LoVo (cell line): ENCODE measurements around the gene RANBP10.
A peak's percentile ranks its signal among the peaks of the same experiment; 100 is the strongest.
"Not testable (repeated sequence)": the region's sequence is repeated elsewhere in the genome, so short reads cannot be mapped to it uniquely, and the experiment has no call there.

Source experiments
- DNase-seq: peaks from one replicate; pipeline ENCODE4 v3.0.0-alpha.2; 2016; ENCODE audit warnings: low spot score

The RANBP10 gene

DNA sequence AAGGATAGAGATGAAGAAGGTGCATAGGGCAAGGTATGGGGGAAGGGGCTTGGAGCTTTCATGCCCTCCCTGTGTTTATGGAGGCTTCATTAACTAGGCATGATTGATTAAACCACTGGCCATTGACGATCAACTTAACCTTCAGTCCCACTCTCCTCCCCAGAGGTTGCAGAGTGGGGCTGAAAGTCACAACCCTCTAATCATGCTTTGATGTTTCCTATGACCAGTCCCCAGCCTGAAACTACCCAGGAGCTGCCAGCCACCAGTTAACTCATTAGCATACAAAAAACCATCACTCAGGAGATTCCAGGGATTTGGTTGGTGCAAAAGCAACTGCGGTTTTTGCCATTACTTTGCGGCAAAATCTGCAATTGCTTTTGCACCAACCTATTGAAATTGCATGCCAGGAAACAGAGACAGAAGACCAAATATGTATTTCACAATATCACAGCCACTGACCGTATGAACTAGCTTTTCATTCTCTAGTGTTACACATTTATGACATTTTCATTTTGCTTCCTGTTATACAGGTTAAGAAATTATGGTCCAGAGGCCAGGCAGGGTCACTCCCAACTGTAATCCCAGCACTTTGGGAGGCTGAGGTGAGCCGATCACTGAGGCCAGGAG, 92.6 kb downstream of the RANBP10 start:
- no peak for DNase-seq

DNA sequence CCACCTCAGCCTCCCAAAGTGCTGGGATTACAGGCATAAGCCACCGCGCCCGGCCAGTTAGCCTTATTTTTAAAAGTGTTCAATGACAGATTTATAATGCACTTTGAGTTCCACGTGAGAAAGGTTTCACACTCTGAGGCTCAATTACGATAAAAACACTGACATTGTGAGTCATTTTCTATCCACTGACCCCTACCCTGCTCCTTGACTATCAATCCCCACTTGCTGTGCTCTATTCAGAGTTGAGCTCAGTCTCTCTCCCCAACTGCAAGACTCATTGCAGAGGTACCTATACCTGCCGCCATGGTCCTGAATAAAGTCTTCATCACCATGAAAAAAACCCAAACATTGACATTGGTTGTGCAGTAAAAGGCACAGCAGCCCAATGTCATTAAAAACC, 95.8 kb downstream of the RANBP10 start:
- DNase-seq, result no peak

DNA sequence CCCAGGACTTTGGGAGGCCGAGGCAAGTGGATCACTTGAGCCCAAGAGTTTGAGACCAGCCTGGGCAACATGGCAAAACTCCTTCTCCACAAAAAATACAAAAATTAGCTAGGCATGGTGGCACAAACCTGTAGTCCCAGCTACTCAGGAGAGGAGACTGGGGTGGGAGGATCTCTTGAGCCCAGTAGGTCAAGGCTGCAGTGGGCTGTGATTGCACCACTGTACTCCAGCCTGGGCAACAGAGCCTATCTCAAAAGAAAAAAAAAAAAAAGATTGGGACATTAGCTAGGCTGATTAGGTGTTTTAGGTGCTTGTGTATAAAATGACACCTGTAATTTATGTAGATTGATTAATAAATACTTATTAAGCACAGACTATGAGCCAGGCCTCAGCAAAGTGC, 97.3 kb downstream of the RANBP10 start:
- no peak for DNase-seq

DNA sequence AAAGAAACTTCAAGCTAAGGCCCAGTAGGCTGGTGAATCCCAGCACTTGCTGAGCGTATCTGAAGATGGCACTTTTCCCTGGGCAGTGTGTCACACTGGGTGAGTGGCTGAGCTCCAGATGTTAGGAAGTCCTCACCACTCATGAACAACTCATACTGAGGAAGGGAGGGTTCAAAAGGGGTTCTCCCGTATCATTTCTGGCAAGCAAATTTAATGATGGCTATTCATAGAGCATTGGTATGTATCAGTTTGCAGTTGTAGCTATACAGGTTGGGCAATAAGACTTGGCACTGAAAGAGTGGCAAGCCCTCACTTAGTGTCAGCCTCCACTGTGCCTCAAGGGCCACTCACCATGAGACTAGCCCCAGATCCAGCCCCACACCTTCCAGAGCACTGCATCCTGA, 98.0 kb downstream of the RANBP10 start:
- DNase-seq, result no peak

DNA sequence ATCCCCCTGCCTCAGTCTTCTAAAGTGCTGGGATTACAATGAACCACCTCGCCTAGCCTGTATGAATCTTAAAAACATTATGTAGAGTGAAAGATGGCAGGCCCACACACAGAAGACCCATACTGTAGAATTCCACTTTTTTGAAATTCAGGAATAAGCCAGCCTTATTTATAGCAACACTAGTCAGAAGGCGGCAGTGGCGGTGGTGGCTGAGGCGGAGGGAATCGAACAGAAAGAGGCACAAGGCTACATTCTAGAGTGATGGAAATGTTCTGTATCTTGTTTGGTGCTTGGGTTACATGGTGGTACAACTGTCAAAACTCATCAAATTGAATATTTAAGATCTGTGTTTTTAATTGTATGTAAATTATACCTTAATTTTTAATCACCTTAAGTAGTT, 98.6 kb downstream of the RANBP10 start:
- DNase-seq, result no peak

DNA sequence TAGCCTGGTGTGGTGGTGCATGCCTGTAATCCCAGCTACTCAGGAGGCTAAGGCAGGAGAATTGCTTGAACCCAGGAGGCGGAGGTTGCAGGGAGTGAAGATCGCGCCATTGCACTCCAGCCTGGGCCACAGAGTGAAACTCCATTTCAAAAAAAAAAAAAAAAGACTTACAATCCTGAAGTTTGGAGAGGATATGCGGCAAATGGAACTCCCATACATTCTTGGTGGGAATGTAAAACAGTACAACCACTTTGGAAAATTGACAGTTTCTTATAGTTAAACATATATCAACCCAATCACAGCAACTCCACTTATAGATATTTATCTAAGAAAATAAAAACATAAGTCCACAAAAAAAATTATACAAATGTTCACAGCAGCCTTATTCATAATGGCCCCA, 99.2 kb downstream of the RANBP10 start:
- no peak for DNase-seq

DNA sequence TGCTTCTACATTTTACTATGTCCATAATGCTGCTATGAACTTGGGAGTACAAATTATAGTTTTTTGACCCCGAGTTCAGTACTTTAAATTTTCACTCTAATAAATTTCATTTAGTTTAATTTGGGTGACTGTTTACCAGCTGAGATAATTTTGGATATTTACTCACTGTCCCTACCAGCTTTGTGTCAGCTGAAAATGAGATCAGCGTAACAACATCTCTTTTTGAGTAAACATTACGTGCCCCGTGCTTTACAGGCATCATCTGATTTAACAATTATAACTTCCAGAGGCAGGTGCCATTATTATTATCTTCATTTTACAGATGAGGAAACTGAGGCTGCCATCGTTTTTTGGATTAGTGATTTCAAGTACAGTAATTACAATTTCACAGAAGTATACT, 102.2 kb downstream of the RANBP10 start:
- no peak for DNase-seq

DNA sequence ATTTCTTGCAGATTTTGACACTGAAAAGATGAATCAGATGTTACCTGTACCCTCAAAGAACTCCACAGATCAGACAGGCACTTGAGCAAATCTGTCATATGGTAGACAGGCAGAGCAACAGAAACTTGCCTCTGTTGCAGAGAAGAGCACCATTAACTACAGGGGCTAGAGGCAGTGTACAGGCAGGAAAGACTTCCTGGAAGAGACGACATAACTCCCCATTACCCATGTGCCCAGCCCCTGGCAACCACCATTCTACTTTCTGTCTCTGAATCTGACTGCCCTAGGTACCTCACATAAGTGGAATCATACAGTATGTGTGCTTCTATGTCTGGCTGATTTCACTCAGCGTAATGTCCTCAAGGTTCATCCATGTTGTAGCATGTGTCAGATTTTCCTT, 102.7 kb downstream of the RANBP10 start:
- DNase-seq, result no peak

DNA sequence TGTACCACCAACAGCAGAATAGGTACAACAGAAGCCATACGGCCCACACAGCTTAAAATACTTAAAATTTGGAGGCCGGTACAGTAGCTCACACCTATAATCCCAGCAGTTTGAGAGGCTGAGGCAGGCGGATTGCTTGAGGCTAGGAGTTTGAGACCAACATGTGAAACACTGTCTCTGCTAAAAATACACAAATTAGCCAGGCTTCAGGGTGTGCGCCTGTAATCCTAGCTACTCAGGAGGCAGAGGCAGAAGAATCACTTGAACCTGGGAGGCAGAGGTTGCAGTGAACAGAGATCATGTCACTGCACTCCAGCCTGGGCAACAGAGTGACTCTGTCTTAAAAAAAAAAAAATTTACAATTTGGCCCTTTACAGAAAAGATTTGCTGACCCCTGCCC, 104.2 kb downstream of the RANBP10 start:
- no peak for DNase-seq

DNA sequence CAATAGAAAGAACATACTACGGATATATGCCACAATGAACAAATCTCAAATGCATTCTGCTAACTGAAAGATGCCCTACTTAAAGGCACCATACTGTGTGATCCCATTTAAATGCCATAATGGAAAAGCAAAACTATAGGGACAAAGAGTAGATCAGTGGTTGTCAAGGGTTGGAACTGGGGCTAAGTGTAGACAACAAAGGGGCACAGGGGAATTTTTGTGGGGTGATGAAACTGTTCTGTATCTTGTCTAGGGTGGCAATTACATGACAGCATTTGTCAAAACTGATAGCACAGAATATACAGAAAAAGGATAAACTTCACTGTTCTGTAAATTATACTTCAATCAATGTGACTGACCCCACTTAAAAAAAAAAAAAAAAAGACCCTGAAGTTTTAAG, 104.9 kb downstream of the RANBP10 start:
- DNase-seq, result no peak

DNA sequence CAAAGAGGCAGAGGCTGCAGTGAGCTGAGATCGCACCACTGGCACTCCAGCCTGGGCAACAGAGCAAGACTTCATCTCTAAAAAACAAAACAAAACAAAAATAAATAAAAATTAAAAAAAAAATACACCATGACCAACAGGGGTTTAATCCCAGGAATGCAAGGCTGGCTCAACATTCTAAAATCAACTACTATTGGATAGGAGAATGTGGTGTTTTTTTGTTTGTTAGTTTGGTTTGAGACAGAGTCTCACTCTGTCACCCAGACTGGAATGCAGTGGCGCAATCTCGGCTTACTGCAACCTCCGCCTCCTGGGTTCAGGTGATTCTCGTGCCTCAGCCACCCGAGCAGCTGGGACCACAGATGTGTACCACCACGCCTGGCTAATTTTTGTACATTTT, 107.1 kb downstream of the RANBP10 start:
- no peak for DNase-seq

DNA sequence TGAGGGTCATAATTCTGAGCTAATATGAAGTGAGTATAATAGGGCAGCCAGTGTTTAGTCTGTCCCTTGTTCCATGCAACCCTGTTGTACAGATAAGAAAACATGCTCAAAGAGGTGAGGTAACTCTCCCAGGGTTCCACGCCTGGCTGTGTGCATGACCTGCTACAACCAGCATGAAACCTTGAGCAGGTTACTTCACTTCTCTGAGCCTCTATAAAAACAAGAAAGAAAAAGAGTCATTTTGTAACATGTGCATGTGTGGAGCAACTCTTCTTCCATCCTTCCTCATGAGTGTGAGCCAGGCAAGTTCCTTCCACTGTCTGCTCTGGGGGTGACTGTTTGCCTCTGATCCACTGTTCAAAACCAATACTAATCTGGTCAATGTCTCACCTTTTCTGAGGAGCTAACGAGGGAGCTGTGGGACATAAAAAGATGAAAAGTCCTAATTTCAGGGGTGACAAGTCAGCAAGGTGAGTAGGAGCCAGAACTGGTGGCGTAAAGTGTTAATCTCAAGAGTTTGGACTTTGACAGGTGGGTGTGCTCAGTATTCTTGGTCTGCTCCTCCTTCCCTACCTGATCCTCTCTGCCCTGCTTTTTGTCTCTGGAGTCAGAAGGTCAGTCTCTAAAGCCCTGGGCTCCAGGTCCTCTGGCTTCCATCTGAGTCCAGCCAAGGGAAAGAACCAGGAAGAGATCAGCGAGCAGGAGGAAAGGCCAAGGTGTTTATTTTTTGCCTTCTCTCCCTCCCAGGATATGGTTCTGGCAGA, 108.8 kb downstream of the RANBP10 start:
- no peak for DNase-seq

DNA sequence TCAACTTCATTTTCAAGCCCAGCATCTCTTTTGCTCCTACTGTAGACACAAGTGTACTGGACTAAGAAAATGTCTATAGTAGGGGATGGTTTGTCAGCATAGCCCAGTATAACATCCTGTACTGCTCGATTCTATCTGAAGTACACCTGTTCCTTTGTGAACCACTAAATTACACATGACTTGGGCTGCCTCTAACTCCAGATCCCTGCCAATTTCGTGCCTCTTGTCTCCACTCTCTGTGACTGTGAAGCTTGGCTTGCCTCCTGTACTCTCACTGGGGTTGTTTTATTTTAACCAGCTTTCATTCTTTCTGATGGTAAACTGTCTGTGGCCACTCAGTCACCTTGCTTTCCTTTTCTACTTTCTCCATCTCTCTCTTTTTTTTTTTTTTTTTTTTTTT, 111.7 kb downstream of the RANBP10 start:
- DNase-seq, result no peak

DNA sequence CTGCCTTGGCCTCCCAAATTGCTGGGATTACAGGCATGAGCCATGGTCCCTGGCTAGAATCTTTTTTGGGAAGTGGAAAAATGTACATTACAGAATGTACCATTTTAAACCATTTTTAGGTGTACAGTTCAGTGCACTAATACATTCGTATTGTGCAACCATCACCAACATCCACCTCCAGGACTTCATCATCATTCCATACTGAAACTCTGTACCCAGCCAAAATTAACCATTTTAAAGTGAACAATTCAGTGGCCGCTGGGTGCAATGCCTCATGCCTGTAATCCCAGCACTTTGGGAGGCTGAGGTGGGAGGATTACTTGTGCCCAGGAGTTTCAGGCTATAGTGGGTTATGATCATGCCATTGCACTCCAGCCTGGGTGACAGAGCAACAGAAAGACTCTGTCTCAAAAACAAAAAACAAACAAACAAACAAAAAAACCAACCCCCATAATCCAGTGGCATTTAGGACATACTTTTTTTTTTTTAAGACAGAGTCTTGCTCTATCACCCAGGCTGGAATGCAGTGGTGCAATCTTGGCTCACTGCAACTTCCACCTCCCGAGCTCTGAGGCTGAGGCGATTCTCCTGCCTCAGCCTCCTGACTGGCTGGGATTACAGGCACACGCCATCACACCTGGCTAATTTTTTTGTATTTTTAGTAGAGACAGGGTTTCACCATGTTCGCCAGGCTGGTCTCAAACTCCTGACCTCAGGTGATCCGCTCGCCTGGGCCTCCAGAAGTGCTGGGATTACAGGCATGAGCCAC, 112.7 kb downstream of the RANBP10 start:
- DNase-seq, result not testable (repeated sequence)

DNA sequence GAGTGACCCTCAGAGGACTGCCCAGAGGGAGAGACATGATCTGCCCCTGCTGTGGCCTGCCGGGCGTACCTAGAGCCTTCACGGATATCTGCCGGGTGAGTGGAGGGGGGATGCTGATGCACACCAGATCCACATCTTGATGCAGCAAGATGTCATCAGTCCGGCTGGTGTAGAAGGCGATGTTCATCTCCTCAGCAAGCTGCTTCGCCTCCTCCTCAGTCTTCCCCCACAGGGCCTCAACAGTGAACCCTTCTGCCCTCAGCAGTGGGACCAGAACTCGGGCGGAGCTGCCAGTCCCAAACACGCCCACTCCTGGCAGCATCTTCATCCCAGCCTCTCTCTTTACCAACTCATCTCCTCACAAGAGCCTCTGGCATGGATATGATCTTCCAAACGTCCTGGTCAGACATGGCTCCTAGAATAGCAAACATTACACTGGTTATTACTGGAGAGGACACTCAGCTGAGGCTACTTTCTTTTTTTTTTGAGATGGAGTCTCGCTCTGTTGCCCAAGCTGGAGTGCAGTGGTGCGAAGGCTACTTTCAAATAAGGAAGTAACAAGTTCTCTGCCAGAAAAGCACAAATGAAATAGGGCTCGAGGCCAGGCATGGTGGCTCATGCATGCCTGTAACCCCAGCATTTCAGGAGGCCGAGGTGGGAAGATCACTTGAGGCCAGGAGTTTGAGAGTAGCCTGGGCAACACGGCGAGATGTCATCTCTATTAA, 120.8 kb downstream of the RANBP10 start:
- no peak for DNase-seq

DNA sequence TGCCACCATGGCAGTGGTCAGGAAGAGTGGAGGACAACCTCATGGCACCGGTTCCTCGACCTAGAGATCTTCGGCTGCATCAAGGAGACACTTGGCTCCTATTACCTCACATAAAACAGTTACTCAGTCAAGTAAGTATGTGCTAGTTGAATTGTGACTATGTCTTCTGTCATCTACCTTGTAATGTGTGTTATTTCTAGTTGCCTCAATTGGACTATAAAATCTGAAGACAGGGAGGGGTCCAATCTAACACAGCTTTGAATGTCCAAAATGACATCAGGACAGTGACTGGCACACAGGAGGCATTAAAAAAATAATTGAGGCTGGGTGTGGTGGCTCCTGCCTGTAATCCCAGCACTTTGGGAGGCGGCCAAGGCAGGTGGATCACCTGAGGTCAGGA, 122.6 kb downstream of the RANBP10 start:
- peak; percentile 38 for DNase-seq

DNA sequence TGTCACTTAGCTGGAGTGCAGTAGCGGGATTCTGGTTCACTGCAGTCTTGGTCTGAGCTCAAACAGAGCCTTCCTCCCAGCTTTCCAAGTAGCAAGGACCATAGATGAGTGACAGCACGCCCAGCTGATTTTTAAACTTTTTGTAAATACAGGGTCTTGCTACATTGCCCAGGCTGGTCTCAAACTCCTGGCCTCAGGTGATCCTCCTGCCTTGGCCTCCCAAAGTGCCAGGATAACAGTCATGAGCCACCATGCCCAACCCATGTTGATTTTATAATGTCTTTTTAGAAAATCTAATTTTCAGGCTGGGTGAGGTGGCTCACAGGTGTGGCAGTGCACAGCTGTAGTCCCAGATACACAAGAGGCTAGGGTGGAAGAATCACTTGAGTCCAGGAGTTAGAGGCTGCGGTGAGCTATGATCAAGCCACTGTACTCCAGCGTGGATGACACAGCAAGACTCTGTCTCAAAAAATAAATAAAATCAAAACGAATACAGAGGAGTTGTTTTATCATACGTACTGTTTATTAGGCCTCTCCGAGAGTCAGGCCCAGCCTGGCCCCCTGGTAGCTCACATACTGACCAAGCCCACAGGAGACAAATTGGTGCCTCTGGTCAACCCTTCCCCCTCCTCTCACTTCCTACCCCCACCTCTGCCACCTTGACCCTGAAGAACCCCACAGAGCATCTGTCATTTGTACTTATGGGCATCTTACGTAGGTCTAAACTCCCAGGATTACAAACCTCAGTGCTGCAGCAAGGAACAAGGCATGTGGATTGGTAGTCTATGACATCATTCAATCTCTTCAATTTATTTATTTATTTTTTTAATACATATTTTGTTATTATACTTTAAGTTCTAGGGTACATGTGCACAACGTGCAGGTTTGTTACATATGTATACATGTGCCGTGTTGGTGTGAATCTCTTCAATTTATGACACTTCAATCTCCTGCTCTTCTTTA, 126.1 kb downstream of the RANBP10 start:
- DNase-seq, result no peak

DNA sequence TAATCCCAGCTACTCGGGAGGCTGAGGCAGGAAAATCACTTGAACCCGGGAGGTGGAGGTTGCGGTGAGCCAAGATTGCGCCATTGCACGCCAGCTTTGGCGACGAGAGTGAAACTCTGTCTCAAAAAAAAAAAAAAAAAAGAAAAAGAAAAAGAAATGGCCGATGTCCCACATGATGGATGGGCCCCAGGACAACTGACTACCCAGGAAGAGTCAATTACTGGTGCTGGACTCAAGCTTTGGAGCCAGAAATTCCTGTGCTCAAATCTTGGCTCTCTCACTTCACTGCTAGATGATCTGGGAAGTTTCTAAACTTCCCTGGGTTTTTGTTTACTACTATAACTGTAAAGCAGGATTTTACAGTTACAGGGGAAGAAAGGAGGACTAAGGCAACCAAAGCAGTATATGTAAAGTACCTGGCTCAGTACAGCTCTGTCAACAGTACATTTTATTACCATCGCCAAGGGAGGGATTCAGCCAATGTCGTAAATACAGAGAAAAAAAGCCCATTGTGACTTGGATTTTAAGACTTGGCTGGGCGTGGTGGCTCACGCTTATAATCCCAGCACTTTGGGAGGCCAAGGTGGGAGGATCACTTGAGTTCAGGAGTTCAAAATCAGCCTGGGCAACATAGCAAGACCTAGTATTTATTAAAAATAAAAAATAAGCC, 127.9 kb downstream of the RANBP10 start:
- DNase-seq, result no peak

DNA sequence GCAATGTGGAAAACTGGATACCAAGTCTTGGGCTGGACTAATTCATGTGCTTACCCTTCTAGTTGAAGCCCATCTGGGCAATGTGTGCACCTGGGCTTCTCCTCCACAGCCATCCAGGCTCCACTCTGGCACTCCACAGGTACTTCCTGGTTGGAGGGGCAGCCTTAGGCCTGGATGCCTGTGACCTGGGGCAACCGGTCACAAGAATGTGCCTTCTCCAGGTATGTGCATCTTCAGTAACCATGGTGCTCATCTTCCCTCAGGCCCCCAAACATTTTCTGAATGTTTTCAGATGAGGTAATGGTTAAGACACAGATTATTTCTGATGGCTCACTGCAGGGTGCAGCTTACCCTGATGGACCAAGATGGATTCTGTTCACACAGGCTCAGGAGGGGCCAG, 128.6 kb downstream of the RANBP10 start:
- DNase-seq, result no peak

DNA sequence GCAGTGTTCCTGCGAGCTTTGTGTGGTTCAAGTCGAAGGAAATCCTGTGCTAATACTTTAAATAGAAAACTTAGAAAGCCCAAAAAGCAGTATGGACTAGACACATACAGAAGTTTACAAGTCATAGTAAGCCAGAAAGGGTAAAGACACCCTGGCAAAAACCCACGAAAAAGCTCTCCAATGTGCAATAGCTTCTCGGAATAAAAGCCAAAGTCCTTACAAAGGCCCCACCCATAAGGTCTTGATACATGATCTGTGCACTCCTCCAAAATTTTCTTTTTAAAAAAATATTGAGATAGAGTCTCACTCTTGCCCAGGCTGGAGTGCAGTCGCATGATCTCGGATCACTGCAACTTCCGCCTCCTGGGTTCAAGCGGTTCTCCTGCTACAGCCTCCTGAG, 129.4 kb downstream of the RANBP10 start:
- no peak for DNase-seq

DNA sequence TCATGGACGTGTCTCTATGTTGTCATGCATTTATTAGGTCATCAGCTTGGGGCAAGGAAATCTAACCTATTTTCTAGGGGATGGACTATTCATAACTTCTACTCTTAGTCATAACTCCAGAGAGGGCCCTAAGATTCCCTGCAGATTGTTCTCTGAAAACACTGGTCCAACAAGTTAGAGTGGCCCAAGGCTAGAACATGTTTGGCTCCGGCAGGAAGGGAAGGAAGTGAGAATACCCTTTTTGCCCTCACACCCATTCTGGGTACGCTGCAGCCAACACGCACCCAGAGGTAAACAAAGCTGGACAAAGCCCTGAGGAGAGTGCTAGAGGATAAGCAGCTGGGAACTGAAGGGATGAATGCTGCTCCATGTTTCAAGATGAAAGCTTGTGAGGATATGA, 129.8 kb downstream of the RANBP10 start:
- DNase-seq, result no peak
